Neural progenitor cell (in vitro differentiated cells): Measurements from ENCODE around the gene OTX2. TPM values are rescaled to one million over a fixed set of nuclear protein-coding genes. Genes with fewer than 3 reads are reported as not detected.

Source experiments
- DNase-seq: peaks from one replicate; pipeline ENCODE4 v3.0.0-alpha.2; 2016; ENCODE audit warnings: low spot score
- H2AFZ ChIP-seq: fragments of 200-600 bp; sonication (generic); replicated peaks from 2 replicates; pipeline ENCODE4 v1.6.1; 2016; ENCODE audit warnings: antibody characterized with exemption
- H3F3A ChIP-seq: fragments of 200-600 bp; sonication (generic); 2 replicates; pipeline ENCODE4 v1.6.1; 2016; ENCODE audit warnings: antibody characterized with exemption, low read depth
- H3K27ac ChIP-seq: fragments of 200-600 bp; sonication (generic); 2 replicates; pipeline ENCODE4 v1.5.1; 2016; ENCODE audit warnings: mild to moderate bottlenecking
- H3K27me3 ChIP-seq: fragments of 200-600 bp; sonication (generic); 2 replicates; pipeline ENCODE4 v1.6.1; 2016; ENCODE audit warnings: mild to moderate bottlenecking, moderate library complexity
- H3K36me3 ChIP-seq: fragments of 200-600 bp; sonication (generic); 2 replicates; pipeline ENCODE4 v1.5.1; 2016
- H3K4me1 ChIP-seq: fragments of 200-600 bp; sonication (generic); 2 replicates; pipeline ENCODE4 v1.6.1; 2016; ENCODE audit warnings: mixed run types
- H3K4me2 ChIP-seq: fragments of 200-600 bp; sonication (generic); 2 replicates; pipeline ENCODE4 v1.6.1; 2016
- H3K4me3 ChIP-seq: fragments of 200-600 bp; sonication (generic); 2 replicates; pipeline ENCODE4 v1.5.1; 2016
- H3K79me2 ChIP-seq: fragments of 200-600 bp; sonication (generic); 2 replicates; pipeline ENCODE4 v1.6.1; 2016; ENCODE audit warnings: low read depth
- H3K9ac ChIP-seq: fragments of 200-600 bp; sonication (generic); 2 replicates; pipeline ENCODE4 v1.6.1; 2016
- H3K9me3 ChIP-seq: fragments of 200-600 bp; sonication (generic); 2 replicates; pipeline ENCODE4 v1.5.1; 2016; ENCODE audit warnings: low read depth
- H4K20me1 ChIP-seq: fragments of 200-600 bp; sonication (generic); 2 replicates; pipeline ENCODE4 v1.6.1; 2016; ENCODE audit warnings: low read depth
- H3K27ac Mint-ChIP-seq: 3 replicates; pipeline ENCODE4 v1.8.0; 2021; ENCODE audit warnings: mixed read lengths
- H3K27me3 Mint-ChIP-seq: 2 replicates; pipeline ENCODE4 v1.8.0; 2022; ENCODE audit warnings: low read depth, mild to moderate bottlenecking, inconsistent platforms, moderate library complexity, mixed read lengths; ENCODE audit not compliant: insufficient read depth
- H3K36me3 Mint-ChIP-seq: 3 replicates; pipeline ENCODE4 v1.8.0; 2021; ENCODE audit warnings: mixed read lengths
- H3K4me1 Mint-ChIP-seq: 3 replicates; pipeline ENCODE4 v1.8.0; 2021; ENCODE audit warnings: mixed read lengths
- H3K4me3 Mint-ChIP-seq: 3 replicates; pipeline ENCODE4 v1.8.0; 2021; ENCODE audit warnings: mild to moderate bottlenecking, moderate library complexity, mixed read lengths
- H3K9me3 Mint-ChIP-seq: 3 replicates; pipeline ENCODE4 v1.8.0; 2020; ENCODE audit warnings: mixed read lengths
- EZH2 ChIP-seq: fragments of 200-600 bp; sonication (generic); IDR thresholded peaks from 2 replicates; pipeline ENCODE4 v1.6.1; 2017; ENCODE audit warnings: antibody characterized with exemption, mild to moderate bottlenecking, moderate library complexity
- EZH2phosphoT487 ChIP-seq: fragments of 200-600 bp; sonication (generic); IDR thresholded peaks from 2 replicates; pipeline ENCODE4 v1.6.1; 2017; ENCODE audit warnings: antibody characterized with exemption
- total RNA-seq: library from RNA; depleted of rRNA; stranded (reverse); fragments of >200 nt; gene quantifications from 2 replicates; pipeline ENCODE4 v1.2.3, GENCODE V29; 2015; ENCODE audit warnings: low replicate concordance
- TF ChIP-seq, protein P1 (sequence below): fragments of 200-600 bp; sonication (generic); IDR thresholded peaks from 2 replicates; pipeline ENCODE4 v1.5.1; 2017; ENCODE audit warnings: antibody characterized with exemption, mild to moderate bottlenecking

Gene OTX2
- total RNA-seq, 1 donor from 2014 or later = 453 TPM

DNA sequence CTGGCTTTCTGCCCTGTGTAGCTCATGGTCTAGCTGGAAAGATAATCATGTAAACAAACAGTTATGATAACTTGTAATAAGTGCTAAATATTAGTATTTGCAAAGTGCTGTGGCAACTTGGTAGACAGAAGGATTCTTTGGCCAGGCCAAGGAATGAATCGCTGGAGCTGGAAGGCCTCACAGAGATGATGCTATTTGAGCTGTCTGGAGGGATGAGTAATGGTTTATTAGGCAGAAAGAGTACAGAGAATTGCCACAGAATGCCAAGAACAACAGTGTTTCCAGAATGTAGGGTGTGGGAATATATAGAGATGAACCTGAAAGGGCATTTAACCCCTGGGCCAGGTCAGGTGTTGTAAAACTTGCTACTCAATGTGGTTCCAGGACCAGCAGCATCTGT lies 27.6 kb downstream of the OTX2 start:
- peaks cover 9% of the 10 kb centered on the region for H3K27me3 Mint-ChIP-seq

DNA sequence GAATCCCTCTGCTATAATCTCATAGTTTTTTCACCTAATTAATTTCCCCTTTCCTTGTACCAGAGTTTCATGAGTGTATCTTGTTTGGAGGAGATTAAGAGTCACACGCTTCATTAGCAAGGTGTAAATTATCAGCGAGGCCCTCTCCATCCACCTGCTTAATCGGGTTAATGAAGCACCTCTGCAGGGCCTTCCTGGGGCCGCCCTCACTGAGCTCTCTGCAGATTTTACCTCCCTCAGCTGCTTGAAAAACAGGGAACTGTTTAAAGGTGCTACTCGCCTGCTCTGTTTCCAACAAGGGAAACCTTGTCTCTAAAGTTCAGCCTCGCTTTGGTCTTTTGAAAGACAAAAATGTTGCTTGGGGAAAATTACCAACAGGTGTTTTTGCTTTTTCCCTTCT lies 35.8 kb downstream of the OTX2 start:
- Histone ChIP-seq H3K4me2 (peak overlapping the region; percentile 15), H4K20me1 (no peaks in the 10 kb centered on the region), H3K9ac (no peak overlapping the region), H3K36me3 (no peaks in the 10 kb centered on the region), H3K79me2 (no peaks in the 10 kb centered on the region), H3K4me1 (peaks cover 18% of the 10 kb centered on the region), H3K27me3 (no peaks in the 10 kb centered on the region), H2AFZ (peak overlapping the region; percentile 5), H3F3A (no peaks in the 10 kb centered on the region), H3K27ac (no peak overlapping the region), H3K4me3 (no peak overlapping the region), H3K9me3 (no peaks in the 10 kb centered on the region)
- peak; percentile 35 for DNase-seq
- Mint-ChIP-seq H3K4me3 (no peak overlapping the region), H3K27ac (no peak overlapping the region), H3K9me3 (no peaks in the 10 kb centered on the region), H3K4me1 (peaks cover 6% of the 10 kb centered on the region), H3K27me3 (peaks cover 12% of the 10 kb centered on the region), H3K36me3 (no peaks in the 10 kb centered on the region)
- TF ChIP-seq EZH2phosphoT487 (no peak), EZH2 (no peak)
- TF ChIP-seq, protein P1, sequence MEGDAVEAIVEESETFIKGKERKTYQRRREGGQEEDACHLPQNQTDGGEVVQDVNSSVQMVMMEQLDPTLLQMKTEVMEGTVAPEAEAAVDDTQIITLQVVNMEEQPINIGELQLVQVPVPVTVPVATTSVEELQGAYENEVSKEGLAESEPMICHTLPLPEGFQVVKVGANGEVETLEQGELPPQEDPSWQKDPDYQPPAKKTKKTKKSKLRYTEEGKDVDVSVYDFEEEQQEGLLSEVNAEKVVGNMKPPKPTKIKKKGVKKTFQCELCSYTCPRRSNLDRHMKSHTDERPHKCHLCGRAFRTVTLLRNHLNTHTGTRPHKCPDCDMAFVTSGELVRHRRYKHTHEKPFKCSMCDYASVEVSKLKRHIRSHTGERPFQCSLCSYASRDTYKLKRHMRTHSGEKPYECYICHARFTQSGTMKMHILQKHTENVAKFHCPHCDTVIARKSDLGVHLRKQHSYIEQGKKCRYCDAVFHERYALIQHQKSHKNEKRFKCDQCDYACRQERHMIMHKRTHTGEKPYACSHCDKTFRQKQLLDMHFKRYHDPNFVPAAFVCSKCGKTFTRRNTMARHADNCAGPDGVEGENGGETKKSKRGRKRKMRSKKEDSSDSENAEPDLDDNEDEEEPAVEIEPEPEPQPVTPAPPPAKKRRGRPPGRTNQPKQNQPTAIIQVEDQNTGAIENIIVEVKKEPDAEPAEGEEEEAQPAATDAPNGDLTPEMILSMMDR = no peak

More for the DNA sequence above, 27.6 kb downstream of the OTX2 start:
- no peaks in the 10 kb centered on the region for H3K9me3 Mint-ChIP-seq
- Histone ChIP-seq H3K36me3 (no peaks in the 10 kb centered on the region), H3F3A (no peaks in the 10 kb centered on the region), H2AFZ (no peak overlapping the region), H3K9me3 (no peaks in the 10 kb centered on the region), H3K4me2 (no peak overlapping the region), H3K27me3 (no peaks in the 10 kb centered on the region), H4K20me1 (no peaks in the 10 kb centered on the region), H3K9ac (no peak overlapping the region), H3K79me2 (no peaks in the 10 kb centered on the region), H3K4me1 (peaks cover 6% of the 10 kb centered on the region), H3K4me3 (no peak overlapping the region), H3K27ac (no peak overlapping the region)
- no peak overlapping the region for H3K4me3 Mint-ChIP-seq
- DNase-seq = no peak
- H3K27ac Mint-ChIP-seq = peak overlapping the region; percentile 11
- H3K36me3 Mint-ChIP-seq = no peaks in the 10 kb centered on the region
- TF ChIP-seq EZH2phosphoT487 = no peak
- no peak for TF ChIP-seq EZH2
- TF ChIP-seq, protein P1 = no peak
- H3K4me1 Mint-ChIP-seq = peaks cover 3% of the 10 kb centered on the region

DNA sequence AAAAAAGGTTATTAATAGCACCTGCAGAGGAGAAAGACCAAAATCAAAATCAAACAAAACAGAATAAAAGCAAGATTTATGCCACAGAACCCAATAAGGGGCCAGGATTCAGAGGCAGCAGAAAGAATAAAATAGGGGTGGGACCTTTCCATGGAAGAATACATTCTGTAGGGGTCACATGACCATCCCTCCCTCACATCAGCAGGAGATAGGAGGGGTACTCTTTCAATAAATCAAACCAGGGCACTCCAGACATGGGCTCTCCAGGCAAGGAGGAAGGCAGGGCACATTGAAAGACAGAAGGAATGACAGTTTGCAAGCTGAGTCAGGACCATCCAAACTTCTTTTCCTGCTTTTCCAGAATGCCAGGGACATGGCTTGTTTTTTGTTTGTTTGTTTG lies 39.8 kb downstream of the OTX2 start:
- Histone ChIP-seq H3K79me2 (no peaks in the 10 kb centered on the region), H3K4me3 (no peak overlapping the region), H3K27me3 (no peaks in the 10 kb centered on the region), H3K9me3 (no peaks in the 10 kb centered on the region), H3K27ac (no peak overlapping the region), H3F3A (no peaks in the 10 kb centered on the region), H3K4me1 (peaks cover 15% of the 10 kb centered on the region), H2AFZ (no peak overlapping the region), H3K36me3 (no peaks in the 10 kb centered on the region), H3K4me2 (no peak overlapping the region), H4K20me1 (no peaks in the 10 kb centered on the region), H3K9ac (no peak overlapping the region)
- Mint-ChIP-seq H3K9me3 (no peaks in the 10 kb centered on the region), H3K27me3 (peaks cover 2% of the 10 kb centered on the region), H3K4me1 (peaks cover 6% of the 10 kb centered on the region), H3K27ac (no peak overlapping the region), H3K36me3 (no peaks in the 10 kb centered on the region), H3K4me3 (no peak overlapping the region)
- no peak for DNase-seq
- TF ChIP-seq EZH2phosphoT487 (no peak), EZH2 (no peak)
- TF ChIP-seq, protein P1 = no peak
